WI38 (cell line): ENCODE results near the gene FDXR.
"Not testable (repeated sequence)": the region's sequence is repeated elsewhere in the genome, so short reads cannot be mapped to it uniquely, and the experiment has no call there.

Experiments used
- H3K4me3 ChIP-seq: 2 replicates; pipeline ENCODE4 v1.5.1; 2011; ENCODE audit warnings: low read depth, mild to moderate bottlenecking, control low read depth, low read length
- TF ChIP-seq, protein P1 (sequence below): IDR thresholded peaks from 2 replicates; pipeline ENCODE4 v1.5.1; 2012; ENCODE audit warnings: low read depth, mild to moderate bottlenecking, control low read depth, low read length

The FDXR gene

DNA sequence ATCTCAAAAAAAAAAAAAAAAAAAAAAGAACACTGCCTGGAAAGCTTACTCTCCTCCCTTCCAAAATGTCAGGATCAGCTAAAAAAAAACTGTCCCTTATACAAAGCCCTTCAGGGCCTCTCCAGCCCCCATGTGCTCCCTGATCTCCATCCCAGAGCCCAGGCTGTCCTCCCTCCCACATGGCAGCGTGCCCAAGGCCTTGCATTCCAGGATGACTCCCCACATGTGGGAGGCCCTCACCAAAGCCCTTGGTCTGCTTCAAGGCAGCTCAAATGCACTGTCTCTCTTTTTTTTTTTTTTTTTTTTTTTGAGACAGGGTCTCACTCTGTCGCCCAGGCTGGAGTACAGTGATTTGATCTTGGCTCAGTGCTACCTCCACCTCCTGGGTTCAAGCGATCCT lies 2.3 kb downstream of the FDXR start:
- TF ChIP-seq, protein P1, sequence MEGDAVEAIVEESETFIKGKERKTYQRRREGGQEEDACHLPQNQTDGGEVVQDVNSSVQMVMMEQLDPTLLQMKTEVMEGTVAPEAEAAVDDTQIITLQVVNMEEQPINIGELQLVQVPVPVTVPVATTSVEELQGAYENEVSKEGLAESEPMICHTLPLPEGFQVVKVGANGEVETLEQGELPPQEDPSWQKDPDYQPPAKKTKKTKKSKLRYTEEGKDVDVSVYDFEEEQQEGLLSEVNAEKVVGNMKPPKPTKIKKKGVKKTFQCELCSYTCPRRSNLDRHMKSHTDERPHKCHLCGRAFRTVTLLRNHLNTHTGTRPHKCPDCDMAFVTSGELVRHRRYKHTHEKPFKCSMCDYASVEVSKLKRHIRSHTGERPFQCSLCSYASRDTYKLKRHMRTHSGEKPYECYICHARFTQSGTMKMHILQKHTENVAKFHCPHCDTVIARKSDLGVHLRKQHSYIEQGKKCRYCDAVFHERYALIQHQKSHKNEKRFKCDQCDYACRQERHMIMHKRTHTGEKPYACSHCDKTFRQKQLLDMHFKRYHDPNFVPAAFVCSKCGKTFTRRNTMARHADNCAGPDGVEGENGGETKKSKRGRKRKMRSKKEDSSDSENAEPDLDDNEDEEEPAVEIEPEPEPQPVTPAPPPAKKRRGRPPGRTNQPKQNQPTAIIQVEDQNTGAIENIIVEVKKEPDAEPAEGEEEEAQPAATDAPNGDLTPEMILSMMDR: no peak
- H3K4me3 ChIP-seq: no peak overlapping the region

DNA sequence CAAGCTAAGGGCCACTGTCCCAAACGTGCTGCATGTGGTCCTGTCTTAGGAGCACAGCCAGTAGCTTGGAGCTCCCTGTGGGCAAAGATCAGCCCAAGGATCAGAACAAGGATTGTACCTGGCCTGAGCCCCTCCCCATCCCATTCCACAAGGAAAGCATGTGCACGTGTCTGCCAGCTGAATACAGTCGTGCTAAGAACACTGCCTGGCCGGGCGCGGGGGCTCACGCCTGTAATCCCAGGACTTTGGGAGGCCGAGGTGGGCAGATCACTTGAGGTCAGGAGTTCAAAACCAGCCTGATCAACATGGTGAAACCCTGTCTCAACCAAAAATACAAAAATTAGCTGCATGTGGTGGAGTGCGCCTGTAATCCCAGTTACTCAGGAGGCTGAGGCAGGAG lies 2.8 kb downstream of the FDXR start:
- not testable (repeated sequence) for H3K4me3 ChIP-seq

DNA sequence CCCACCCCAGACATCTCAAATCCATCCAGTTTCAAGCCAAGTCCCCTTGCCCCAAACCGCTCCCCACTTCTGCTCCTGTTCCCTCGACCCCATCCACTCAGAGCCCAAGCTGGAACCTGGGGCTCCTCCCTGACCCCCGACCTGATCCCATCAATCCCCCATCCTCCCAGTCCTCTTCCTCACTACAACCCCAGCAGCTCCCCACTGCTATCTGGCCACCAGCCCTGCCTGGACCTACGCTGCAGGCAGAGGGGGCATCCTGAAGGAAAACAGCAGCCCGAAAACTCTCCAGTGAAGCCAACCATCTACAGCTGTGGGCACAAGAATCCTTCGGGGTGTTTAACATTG lies 3.9 kb downstream of the FDXR start:
- H3K4me3 ChIP-seq: no peak overlapping the region
- TF ChIP-seq, protein P1: no peak

DNA sequence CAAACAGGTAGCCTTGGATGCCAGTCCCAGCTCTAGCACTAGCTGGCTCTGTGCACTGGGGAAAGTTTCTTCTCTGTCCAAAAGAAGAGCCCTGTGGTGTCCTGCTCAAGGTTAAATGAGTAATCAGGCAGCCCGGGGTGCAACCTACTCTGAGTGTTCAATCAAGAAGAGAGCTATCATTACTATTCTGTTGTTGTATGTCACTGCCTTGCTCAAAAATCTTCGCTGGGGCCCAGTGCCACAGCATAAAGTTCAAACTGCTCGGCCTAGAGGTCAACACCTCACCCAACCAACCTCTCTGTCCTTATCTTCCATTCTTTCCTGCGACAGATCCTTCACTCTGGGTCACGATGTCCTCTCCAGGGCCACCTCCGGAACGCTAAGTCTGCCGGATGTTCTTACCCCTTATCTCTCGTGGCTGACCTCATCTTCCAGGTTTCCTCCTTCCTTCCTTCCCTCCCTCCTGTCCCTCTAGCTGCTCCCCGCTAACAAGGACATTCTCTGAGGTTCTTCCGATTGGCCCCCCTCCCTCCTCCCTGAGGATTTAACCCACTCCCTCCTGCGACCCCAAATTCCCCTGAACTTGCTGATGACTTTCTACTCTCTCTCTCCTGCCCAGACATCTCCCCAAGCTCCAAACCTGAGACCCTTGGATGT lies 4.4 kb downstream of the FDXR start:
- TF ChIP-seq, protein P1: no peak
- no peak overlapping the region for H3K4me3 ChIP-seq

GRCh38 chr17:74866198-74866835 lies 6.5 kb downstream of the FDXR start:
- TF ChIP-seq, protein P1: no peak
- H3K4me3 ChIP-seq: no peak overlapping the region

- TF ChIP-seq, protein P1: no peak
Measured at GRCh38 chr17:74865504-74866197, 7.1 kb downstream of the FDXR start.

GRCh38 chr17:74864866-74865395 lies 7.9 kb downstream of the FDXR start:
- no peak overlapping the region for H3K4me3 ChIP-seq
- TF ChIP-seq, protein P1: peak; percentile 96

More at GRCh38 chr17:74865504-74866197, 7.1 kb downstream of the FDXR start:
- H3K4me3 ChIP-seq: no peak overlapping the region
